GM21619 (cell line): ENCODE results near the gene PEMT.

Experiments
- ATAC-seq: cut with Tn5 transposase; IDR thresholded peaks from one replicate; pipeline ENCODE4 v1.9.1; 2021; ENCODE audit not compliant: unreplicated experiment

The PEMT gene

DNA sequence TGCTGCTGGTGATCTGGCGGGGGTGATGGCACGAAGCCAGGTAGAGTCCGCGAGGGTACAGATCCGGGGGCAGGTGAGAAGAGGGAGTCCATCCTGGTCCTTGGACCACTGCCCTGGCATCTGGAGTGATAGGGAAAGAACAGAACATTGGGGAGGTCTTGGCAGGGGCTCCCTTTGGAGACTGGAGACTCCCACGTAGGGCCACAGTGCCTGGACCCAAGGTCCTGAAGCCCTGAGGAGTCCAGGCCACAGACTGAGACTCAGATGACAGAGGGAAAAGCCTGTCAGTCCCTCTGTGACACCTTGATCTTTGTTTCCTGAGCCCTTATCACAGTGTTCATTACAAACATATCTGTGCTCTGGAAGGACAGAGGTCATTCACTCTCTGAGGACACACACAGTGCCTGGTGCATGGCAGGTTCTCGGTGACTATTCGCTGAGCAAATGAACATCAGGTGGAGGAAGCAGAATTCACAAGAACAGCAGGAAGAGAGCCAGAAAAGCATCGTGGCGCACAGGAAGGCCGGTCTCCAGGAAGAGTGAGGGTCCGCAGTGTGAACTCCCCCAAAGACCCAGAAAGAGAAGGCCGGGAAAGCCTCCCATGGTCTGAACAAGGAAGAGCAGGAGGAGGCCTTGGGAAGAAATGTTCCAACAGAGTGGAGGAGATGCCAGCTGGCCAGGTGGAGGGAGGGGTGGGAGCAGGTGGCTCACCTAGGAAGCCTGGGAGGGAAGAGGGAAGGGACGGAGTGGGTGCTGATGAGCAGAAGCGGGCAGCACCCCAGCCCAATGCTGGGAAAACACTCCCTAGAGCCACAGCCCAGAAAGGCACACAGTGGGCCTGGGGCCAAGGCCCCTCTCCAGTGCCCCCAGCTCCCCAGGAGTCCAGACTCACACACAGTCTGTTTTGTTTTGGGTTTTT is 20.5 kb downstream of the PEMT start:
- ATAC-seq, result no peak

GRCh38 chr17:17570140-17570797 is 21.2 kb downstream of the PEMT start:
- ATAC-seq, result no peak

DNA sequence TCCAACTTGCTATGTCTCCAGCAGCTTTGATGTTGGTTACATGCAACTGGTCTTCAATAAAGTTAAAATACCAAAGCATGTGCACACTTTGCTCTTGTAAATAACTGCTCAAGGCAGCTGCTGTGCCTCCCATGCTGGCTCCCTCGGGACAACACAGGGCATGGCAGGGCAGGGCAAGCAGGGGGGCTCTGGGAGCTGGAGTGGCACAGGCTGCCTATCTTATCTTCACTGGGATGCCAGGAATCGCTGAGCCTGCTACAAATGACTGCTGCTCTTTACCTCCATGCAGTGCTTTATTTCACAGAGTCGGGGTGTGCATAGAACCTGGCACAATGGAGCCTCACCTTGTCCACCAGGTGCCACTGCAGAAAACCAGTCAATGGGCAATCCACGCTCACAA is 21.8 kb downstream of the PEMT start:
- ATAC-seq, result no peak

DNA sequence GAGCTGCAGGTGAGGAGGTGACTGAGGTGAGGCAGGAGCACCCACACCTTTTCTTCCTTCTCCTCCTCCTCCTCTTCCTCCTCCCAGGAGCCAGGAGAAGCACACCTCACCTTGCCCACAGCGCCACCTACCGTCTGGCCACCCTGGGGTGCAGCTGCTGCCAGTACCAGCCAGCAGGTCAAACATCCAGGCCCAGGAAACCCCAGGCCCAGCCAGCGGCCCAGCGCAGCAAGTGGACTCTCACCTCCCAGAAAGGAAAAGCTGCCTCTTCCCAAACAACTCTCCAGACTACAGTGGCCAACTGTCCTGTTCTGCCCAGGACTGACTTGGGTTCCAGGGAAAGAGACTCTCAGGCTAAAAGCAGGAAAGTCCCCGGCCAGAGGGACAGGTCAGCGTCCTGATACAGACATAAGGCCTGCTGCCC is 22.7 kb downstream of the PEMT start:
- ATAC-seq, result no peak

- no peak for ATAC-seq
Measured at GRCh38 chr17:17567631-17568030, 23.9 kb downstream of the PEMT start.

DNA sequence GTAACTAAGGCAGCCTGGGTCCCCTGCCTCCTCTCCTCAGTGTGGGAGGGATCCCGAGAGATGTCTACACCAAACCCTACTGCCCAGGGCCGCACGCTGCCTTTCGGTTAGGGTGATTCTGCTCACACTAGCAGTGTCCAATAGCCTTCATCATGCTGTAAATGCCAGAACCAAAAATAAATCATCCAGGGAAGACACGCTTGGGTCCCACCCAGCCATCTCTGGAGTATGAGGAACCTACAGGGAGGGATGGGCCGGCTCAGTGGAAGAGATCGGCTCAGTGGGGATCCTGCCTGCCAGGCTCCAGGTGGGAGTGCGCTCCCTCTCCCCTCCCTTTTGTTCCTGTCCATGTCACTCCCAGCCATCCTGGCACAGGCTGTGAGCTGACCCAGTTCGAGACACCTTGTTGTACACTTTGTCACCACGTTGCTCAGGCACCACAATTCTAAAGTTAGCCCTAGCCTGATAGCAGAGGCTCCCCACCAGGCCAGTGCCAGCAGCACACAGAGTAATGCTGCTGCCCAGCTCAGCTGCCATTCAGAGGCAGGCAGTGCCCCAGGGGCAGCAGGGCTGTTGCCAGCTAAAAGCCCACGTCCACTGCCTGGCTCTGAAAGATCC is 24.5 kb downstream of the PEMT start:
- no peak for ATAC-seq

DNA sequence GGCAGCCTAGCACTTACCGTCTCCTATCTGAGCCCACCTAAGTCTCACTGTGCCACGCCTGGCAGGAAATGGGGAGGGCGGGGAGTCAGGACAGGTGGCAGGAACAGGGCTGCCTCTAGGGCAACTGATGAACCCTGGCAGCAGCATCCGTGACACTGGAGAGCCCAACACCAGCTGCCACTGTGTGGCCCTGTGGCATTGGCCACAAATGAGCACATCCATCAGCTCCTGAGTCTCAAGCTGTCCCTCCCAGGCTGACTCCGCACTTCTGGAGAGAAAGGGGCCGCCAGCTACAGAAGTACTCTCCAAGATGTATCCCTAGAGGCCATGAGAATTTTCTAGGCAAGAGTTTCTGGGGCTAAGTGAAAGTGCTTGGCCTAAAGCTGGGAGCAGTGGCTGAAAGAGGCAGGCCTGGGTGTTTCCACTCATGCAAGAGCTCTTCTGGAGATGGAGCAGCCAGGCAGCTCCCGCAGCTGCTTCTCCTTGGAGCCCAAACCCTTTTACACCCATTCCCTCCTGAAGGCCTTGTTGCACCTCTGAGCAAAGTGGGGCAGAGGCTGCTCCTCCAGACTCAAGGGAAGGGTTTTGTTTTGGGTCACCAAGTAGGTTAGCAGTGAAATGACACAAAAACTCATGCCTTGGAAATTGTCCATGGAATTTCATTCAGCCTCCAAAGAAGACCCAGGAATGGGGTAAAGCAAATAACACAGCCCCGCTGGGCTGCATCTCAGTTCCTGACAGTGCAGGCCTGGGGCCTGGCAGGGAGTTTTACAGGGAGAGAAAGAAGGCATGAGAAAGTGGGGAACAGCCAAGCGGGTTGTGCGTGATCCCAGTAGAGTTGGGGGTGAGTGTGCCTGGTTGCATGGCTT is 25.8 kb downstream of the PEMT start:
- ATAC-seq, result no peak

DNA sequence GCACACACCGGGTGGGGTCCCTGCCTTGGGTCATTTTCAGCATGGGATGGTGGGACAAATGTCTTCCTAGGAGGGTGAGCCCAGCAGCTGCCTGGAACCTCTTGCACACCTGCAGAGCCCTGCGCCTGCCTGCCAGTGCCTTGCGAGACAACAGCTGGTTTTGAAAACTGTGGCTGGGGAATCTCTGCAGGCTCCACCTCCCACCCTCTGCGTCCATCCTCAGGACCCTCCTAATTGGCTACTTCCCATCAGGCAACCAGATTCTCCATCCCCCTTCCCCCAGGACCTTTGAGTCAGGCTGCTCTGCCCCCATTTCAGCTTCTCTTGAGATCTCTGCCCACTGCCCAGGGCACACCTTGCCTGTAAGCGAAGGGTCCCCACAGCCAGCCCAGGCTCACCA is 26.6 kb downstream of the PEMT start:
- ATAC-seq, result no peak

GRCh38 chr17:17564323-17564722 is 27.2 kb downstream of the PEMT start:
- no peak for ATAC-seq

DNA sequence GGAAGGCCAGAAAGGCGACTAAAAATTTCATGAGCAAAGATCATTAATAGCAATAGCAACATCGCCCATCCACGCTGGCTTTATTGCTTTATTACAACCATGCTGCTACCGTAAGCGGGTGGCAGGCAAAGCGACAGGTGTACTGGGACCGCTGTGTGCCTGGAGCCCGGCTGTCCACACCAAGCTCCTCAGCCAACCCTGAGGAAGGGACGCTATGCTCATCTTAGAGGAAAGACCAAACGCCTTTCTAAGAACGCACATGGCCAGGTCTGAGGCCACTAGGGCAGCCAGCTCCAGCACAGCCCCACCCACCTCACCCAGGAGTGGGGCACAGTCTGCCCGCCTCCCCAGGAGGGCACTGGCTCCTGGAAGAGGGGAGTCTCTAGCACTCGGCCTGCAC is 28.0 kb downstream of the PEMT start:
- no peak for ATAC-seq

GRCh38 chr17:17562146-17562511 is 29.4 kb downstream of the PEMT start:
- ATAC-seq, result no peak

GRCh38 chr17:17561408-17562145 is 29.9 kb downstream of the PEMT start:
- ATAC-seq, result no peak

- no peak for ATAC-seq
Measured at GRCh38 chr17:17560975-17561374, 30.5 kb downstream of the PEMT start.

DNA sequence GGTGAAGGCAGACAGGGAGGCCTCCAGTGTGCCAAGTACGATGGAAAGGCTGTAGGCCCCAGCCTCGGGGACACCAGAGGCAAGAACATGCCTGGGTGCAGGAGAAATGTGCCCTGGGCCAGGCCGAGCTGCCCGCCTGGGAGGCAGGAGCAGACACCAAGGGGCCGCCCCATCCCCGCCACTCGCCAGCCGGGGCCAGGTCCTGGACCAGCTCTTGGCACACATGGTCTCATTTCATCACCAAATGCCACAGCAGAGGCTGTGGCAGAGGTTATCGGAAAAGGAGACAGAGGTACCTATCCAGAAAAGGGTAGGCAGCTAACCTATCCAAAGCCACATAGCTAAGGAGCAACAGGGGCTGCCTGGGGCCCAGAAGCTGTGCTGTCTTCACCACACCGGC is 31.3 kb downstream of the PEMT start:
- ATAC-seq, result no peak

GRCh38 chr17:17559164-17559563 is 32.3 kb downstream of the PEMT start:
- ATAC-seq, result no peak

DNA sequence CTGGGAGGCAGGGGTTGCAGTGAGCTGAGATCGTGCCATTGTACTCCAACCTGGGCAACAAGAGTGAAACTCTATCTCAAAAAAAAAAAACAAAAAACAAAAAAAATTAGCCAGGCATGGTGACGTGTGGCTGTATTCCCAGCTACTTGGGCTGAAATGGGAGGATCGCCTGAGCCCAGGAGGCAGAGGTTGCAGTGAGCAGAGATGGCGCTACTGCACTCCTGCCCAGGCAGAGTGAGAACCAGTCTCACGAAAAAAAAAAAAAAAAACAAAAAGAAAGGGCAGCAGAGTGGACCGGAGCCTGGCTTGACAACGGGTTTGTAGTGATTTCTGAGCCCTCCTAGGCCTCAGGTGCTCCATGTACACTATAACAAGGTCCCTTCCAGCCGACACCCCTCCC is 33.1 kb downstream of the PEMT start:
- no peak for ATAC-seq

DNA sequence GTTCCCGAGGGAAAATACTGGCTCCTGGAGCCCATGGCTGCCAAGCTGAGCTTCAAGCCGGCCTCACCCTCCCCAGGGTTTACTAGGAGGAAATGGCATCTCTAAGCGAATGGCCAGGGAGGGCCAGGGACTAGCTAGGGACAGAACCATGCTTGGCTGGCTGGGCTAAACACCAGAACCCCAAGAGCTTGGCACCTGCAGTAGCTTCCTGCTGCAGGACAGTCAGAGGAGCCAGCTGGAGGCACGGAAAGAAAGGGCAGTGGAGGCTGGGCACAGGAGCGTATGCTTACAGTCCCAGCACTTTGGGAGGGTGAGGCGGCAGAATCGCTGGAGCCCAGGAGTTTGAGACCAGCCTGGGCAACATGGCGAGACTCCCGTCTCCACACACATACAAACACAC is 33.7 kb downstream of the PEMT start:
- no peak for ATAC-seq

DNA sequence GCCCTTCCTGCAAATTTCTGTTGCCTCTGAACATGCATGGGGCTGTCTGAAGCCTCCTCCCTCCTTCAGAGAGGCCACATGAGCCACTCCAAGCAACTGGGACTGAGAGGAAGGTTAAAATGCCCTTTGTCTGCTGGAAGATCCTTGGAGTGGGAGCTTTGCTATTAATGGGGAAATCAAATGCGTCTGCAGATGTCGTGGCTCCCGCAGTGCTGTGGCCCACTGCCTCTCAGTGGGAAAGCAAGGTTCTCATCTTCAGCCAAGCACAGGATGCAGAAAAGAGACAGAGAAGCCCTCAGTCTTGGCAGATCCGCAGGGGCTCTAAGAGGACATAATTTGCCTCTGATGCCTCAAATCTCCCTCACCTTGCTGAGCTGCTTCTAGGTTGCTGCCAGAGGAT is 34.8 kb downstream of the PEMT start:
- ATAC-seq, result no peak

- ATAC-seq, result no peak
Measured at GRCh38 chr17:17555906-17556305, 35.6 kb downstream of the PEMT start.

DNA sequence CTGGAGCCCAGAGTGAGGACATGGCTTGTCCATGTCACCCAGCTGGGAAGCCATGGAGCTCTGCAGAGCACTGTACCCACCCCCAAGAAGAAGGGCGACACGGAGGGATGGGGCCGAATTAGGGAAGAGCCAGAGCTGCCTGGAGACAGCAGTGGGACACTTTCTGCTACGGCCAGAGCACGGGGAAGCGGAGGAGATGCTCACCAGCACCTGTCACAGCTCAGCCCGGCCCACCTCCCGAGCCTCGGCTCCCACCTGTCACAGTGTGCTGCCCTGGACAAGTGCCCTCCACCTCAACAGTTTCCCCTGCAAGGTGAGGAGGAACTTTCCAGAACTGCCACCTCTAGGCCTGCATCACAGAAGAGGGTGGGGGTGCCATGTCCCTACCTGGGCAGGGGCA is 36.4 kb downstream of the PEMT start:
- ATAC-seq, result no peak
